ENCODE data around the gene PIGO. TPM values are rescaled to one million over a fixed set of nuclear protein-coding genes. Genes with fewer than 3 reads are reported as not detected.
A peak's percentile ranks its signal among the peaks of the same experiment; 100 is the strongest.

PIGO gene
- polyA plus RNA-seq, 1 of the 3 experiments (the other 2 are of a cell fraction): 31.0 TPM

GRCh38 chr9:35078066-35078465, 18.3 kb downstream of the PIGO start:
- H3K79me2 ChIP-seq (ENCODE audit: insufficient read depth): peaks cover 29% of the 10 kb centered on the region
- ChIA-PET POLR2A (interaction anchor here (0.6 to 2.9 kb wide), 3 partner anchors 16 to 26 kb away, joined by 4 to 29 read pairs (median 18); partner anchors contain the start of gene STOML2), CTCF (interaction anchor here (1.2 to 2.6 kb wide), 6 partner anchors 12 to 178 kb away, joined by 3 to 12 read pairs (median 8); partner anchors contain the start of genes PIGO and STOML2)
- no CpG with 5 or more reads among the region's 4 CpGs for WGBS (ENCODE audit: low lambda C conversion rate)
- H3K4me1 ChIP-seq (ENCODE audit: control insufficient read depth in 1 of 2, insufficient read depth in 2 of 2, low read depth in 1 of 2, low read length in 1 of 2): peaks cover 12 to 16% of the 10 kb centered on the region in 2 experiments
- no peaks in the 10 kb centered on the region for H3K27me3 ChIP-seq (ENCODE audit: insufficient read depth)
- no peaks in the 10 kb centered on the region for H3K9me3 ChIP-seq
- H3K4me3 ChIP-seq (ENCODE audit: low read depth in 2 of 2, low read length in 1 of 2): peak overlapping the region in 1 of 2 experiments; percentile 74; a peak in 3 of 4 replicates
- peak overlapping the region; percentile 91 for H3K4me2 ChIP-seq
- H2AFZ ChIP-seq (ENCODE audit: low read depth): no peak overlapping the region
- no peaks in the 10 kb centered on the region for H3K9me2 ChIP-seq
- H4K20me1 ChIP-seq (ENCODE audit: insufficient read depth): no peaks in the 10 kb centered on the region
- H3F3A ChIP-seq (replicated peaks; ENCODE audit: insufficient read depth): peaks cover 12% of the 10 kb centered on the region
- H3K36me3 ChIP-seq (replicated peaks in 1 of 2; ENCODE audit: control insufficient read depth in 1 of 2, insufficient read depth in 2 of 2, low read length in 1 of 2): peaks cover 6 to 37% of the 10 kb centered on the region in 2 experiments
- peak overlapping the region; percentile 75 for H3K9ac ChIP-seq
- no peak overlapping the region for H3K27ac ChIP-seq (ENCODE audit: low read depth in 2 of 2, low read length in 1 of 2)
- no peak for DNase-seq
- no peak for TF ChIP-seq RAD21 (IDR thresholded peaks at IDR 0.05; ENCODE audit: low read length)
- TF ChIP-seq FOXJ3 (CRISPR knock-in tag; IDR thresholded peaks at IDR 0.05): no peak
- no peak for TF ChIP-seq FOXM1 (IDR thresholded peaks at IDR 0.05; ENCODE audit: low read depth)
- no peak for TF ChIP-seq JUND (IDR thresholded peaks at IDR 0.05)
- TF ChIP-seq, protein P1, sequence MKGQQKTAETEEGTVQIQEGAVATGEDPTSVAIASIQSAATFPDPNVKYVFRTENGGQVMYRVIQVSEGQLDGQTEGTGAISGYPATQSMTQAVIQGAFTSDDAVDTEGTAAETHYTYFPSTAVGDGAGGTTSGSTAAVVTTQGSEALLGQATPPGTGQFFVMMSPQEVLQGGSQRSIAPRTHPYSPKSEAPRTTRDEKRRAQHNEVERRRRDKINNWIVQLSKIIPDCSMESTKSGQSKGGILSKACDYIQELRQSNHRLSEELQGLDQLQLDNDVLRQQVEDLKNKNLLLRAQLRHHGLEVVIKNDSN (IDR thresholded peaks at IDR 0.05; ENCODE audit: borderline replicate concordance, low read depth): no peak
- TF ChIP-seq FOSL2 (IDR thresholded peaks at IDR 0.05; ENCODE audit: borderline replicate concordance, low read depth): no peak
- TF ChIP-seq, protein P2, sequence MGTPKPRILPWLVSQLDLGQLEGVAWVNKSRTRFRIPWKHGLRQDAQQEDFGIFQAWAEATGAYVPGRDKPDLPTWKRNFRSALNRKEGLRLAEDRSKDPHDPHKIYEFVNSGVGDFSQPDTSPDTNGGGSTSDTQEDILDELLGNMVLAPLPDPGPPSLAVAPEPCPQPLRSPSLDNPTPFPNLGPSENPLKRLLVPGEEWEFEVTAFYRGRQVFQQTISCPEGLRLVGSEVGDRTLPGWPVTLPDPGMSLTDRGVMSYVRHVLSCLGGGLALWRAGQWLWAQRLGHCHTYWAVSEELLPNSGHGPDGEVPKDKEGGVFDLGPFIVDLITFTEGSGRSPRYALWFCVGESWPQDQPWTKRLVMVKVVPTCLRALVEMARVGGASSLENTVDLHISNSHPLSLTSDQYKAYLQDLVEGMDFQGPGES (IDR thresholded peaks at IDR 0.05; ENCODE audit: low read depth, low read length): no peak
- TF ChIP-seq, protein P3, sequence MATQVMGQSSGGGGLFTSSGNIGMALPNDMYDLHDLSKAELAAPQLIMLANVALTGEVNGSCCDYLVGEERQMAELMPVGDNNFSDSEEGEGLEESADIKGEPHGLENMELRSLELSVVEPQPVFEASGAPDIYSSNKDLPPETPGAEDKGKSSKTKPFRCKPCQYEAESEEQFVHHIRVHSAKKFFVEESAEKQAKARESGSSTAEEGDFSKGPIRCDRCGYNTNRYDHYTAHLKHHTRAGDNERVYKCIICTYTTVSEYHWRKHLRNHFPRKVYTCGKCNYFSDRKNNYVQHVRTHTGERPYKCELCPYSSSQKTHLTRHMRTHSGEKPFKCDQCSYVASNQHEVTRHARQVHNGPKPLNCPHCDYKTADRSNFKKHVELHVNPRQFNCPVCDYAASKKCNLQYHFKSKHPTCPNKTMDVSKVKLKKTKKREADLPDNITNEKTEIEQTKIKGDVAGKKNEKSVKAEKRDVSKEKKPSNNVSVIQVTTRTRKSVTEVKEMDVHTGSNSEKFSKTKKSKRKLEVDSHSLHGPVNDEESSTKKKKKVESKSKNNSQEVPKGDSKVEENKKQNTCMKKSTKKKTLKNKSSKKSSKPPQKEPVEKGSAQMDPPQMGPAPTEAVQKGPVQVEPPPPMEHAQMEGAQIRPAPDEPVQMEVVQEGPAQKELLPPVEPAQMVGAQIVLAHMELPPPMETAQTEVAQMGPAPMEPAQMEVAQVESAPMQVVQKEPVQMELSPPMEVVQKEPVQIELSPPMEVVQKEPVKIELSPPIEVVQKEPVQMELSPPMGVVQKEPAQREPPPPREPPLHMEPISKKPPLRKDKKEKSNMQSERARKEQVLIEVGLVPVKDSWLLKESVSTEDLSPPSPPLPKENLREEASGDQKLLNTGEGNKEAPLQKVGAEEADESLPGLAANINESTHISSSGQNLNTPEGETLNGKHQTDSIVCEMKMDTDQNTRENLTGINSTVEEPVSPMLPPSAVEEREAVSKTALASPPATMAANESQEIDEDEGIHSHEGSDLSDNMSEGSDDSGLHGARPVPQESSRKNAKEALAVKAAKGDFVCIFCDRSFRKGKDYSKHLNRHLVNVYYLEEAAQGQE (IDR thresholded peaks at IDR 0.05; ENCODE audit: low read depth, low read length): no peak
- TF ChIP-seq EP300 (IDR thresholded peaks at IDR 0.05; ENCODE audit: borderline replicate concordance in 1 of 2, low read depth in 1 of 2, low read length in 1 of 2): no peak
- TF ChIP-seq RFX5 (IDR thresholded peaks at IDR 0.05; ENCODE audit: low read length): no peak

- no peak for DNase-seq
- peaks cover 6 to 37% of the 10 kb centered on the region in 2 experiments for H3K36me3 ChIP-seq (replicated peaks in 1 of 2; ENCODE audit: control insufficient read depth in 1 of 2, insufficient read depth in 2 of 2, low read length in 1 of 2)
- ChIA-PET CTCF (interaction anchor here (0.8 to 2.6 kb wide), 6 partner anchors 11 to 177 kb away, joined by 3 to 12 read pairs (median 5); partner anchors contain the start of genes PIGO and STOML2), POLR2A (no interaction called here)
- H3F3A ChIP-seq (replicated peaks; ENCODE audit: insufficient read depth): peaks cover 18% of the 10 kb centered on the region
- WGBS (ENCODE audit: low lambda C conversion rate): 100% methylated on average over 3 of the region's 4 CpGs
- no peak overlapping the region for H3K9ac ChIP-seq
- H3K9me3 ChIP-seq: no peaks in the 10 kb centered on the region
- H3K9me2 ChIP-seq: no peaks in the 10 kb centered on the region
- H4K20me1 ChIP-seq (ENCODE audit: insufficient read depth): peaks cover 5% of the 10 kb centered on the region; the same call in 1 of the 2 replicates
- no peak overlapping the region for H3K27ac ChIP-seq (ENCODE audit: low read depth in 2 of 2, low read length in 1 of 2)
- no peak overlapping the region for H3K4me2 ChIP-seq
- no peaks in the 10 kb centered on the region for H3K27me3 ChIP-seq (ENCODE audit: insufficient read depth)
- H2AFZ ChIP-seq (ENCODE audit: low read depth): no peak overlapping the region
- peaks cover 14 to 18% of the 10 kb centered on the region in 2 experiments for H3K4me1 ChIP-seq (ENCODE audit: control insufficient read depth in 1 of 2, insufficient read depth in 2 of 2, low read depth in 1 of 2, low read length in 1 of 2)
- no peak overlapping the region for H3K4me3 ChIP-seq (ENCODE audit: low read depth in 2 of 2, low read length in 1 of 2)
- H3K79me2 ChIP-seq (ENCODE audit: insufficient read depth): peaks cover 30% of the 10 kb centered on the region
- TF ChIP-seq CTCF (IDR thresholded peaks at IDR 0.05): no peak
- no peak for TF ChIP-seq CHD2 (IDR thresholded peaks at IDR 0.05; ENCODE audit: low read length, partially characterized antibody)
- TF ChIP-seq TEAD4 (IDR thresholded peaks at IDR 0.05; ENCODE audit: borderline replicate concordance, insufficient read depth): no peak
- TF ChIP-seq, protein P3 (IDR thresholded peaks at IDR 0.05; ENCODE audit: low read depth, low read length): no peak
- TF ChIP-seq SMC3 (IDR thresholded peaks at IDR 0.05; ENCODE audit: low read depth, low read length): no peak
- TF ChIP-seq POLR2AphosphoS5 (IDR thresholded peaks at IDR 0.05; ENCODE audit: low read depth, low read length): no peak
- TF ChIP-seq MXI1 (IDR thresholded peaks at IDR 0.05; ENCODE audit: low read depth, low read length): no peak
These were observed 19.5 kb downstream of the PIGO start for GRCh38 chr9:35076848-35077247.
